ENCODE results near the gene VCPKMT. TPM values are rescaled to one million over a fixed set of nuclear protein-coding genes. Genes with fewer than 3 reads are reported as not detected.

Gene VCPKMT
- total RNA-seq, 2 experiments from 2014 or later: 30.4 to 32.4 TPM

GRCh38 chr14:50060871-50061663 lies 55.3 kb downstream of the VCPKMT start:
- no peaks in the 10 kb centered on the region for H3K9me3 Mint-ChIP-seq
- peak overlapping the region; percentile 89 to 94 for H3K27ac ChIP-seq (ENCODE audit: low read depth in 1 of 2, low read length in 2 of 2)
- no peak for ATAC-seq (ENCODE audit: poor library complexity)
- ChIA-PET POLR2A (interaction anchor here (0.6 to 6.1 kb wide), 36 partner anchors 9 to 736 kb away, joined by 3 to 155 read pairs (median 9); partner anchors contain the start of genes ARF6, KLHDC2, MGAT2 and NEMF), CTCF (interaction anchor here (0.7 to 6.1 kb wide), 16 partner anchors 16 to 213 kb away, joined by 3 to 33 read pairs (median 6); partner anchors contain the start of genes ARF6 and NEMF)
- DNase-seq: peak in 6 of 14 experiments; percentile 17 to 79 (median 57)
- H3K27me3 ChIP-seq (ENCODE audit: control insufficient read depth in 1 of 2, insufficient read depth in 2 of 2, low read length in 2 of 2): no peaks in the 10 kb centered on the region
- H3K36me3 ChIP-seq (ENCODE audit: insufficient read depth, low read length): no peaks in the 10 kb centered on the region
- H3K4me3 ChIP-seq (ENCODE audit: low read length): peak overlapping the region; percentile 48
- peak overlapping the region; percentile 70 for H3K4me3 Mint-ChIP-seq
- H3K4me1 ChIP-seq (ENCODE audit: insufficient read depth, low read length): peaks cover 73% of the 10 kb centered on the region
- TF ChIP-seq, protein P1, sequence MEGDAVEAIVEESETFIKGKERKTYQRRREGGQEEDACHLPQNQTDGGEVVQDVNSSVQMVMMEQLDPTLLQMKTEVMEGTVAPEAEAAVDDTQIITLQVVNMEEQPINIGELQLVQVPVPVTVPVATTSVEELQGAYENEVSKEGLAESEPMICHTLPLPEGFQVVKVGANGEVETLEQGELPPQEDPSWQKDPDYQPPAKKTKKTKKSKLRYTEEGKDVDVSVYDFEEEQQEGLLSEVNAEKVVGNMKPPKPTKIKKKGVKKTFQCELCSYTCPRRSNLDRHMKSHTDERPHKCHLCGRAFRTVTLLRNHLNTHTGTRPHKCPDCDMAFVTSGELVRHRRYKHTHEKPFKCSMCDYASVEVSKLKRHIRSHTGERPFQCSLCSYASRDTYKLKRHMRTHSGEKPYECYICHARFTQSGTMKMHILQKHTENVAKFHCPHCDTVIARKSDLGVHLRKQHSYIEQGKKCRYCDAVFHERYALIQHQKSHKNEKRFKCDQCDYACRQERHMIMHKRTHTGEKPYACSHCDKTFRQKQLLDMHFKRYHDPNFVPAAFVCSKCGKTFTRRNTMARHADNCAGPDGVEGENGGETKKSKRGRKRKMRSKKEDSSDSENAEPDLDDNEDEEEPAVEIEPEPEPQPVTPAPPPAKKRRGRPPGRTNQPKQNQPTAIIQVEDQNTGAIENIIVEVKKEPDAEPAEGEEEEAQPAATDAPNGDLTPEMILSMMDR (IDR thresholded peaks at IDR 0.05): no peak
- no peaks in the 10 kb centered on the region for H3K9me3 ChIP-seq (ENCODE audit: control insufficient read depth in 1 of 2, insufficient read depth in 1 of 2, low read length in 2 of 2)
- peaks cover 73% of the 10 kb centered on the region for H3K4me1 Mint-ChIP-seq (ENCODE audit: low read depth)
- intact Hi-C loops (cut with DNase I, micrococcal nuclease): loop anchor here (2.0 to 5.0 kb wide), 4 partner anchors 16 to 194 kb away; partner anchors contain the start of gene ARF6 (in 1 of the 2)
- H3K27me3 Mint-ChIP-seq: no peaks in the 10 kb centered on the region
- peak overlapping the region; percentile 91 for H3K27ac Mint-ChIP-seq
- H3K36me3 Mint-ChIP-seq (ENCODE audit: low read depth): no peaks in the 10 kb centered on the region

GRCh38 chr14:50059763-50060616 lies 56.4 kb downstream of the VCPKMT start:
- Histone ChIP-seq H3K27ac (ENCODE audit: low read depth in 1 of 2, low read length in 2 of 2) (peak overlapping the region; percentile 89 to 94), H3K9me3 (ENCODE audit: control insufficient read depth in 1 of 2, insufficient read depth in 1 of 2, low read length in 2 of 2) (no peaks in the 10 kb centered on the region), H3K4me1 (ENCODE audit: insufficient read depth, low read length) (peaks cover 63% of the 10 kb centered on the region), H3K4me3 (ENCODE audit: low read length) (no peak overlapping the region), H3K36me3 (ENCODE audit: insufficient read depth, low read length) (no peaks in the 10 kb centered on the region), H3K27me3 (ENCODE audit: control insufficient read depth in 1 of 2, insufficient read depth in 2 of 2, low read length in 2 of 2) (no peaks in the 10 kb centered on the region)
- POLR2A ChIA-PET: interaction anchor here (1.1 to 6.1 kb wide), 5 partner anchors 22 to 197 kb away, joined by 3 to 109 read pairs (median 14); no protein-coding TSS in a partner anchor
- TF ChIP-seq, protein P1 (IDR thresholded peaks at IDR 0.05): no peak
- Mint-ChIP-seq H3K27me3 (no peaks in the 10 kb centered on the region), H3K4me1 (ENCODE audit: low read depth) (peaks cover 65% of the 10 kb centered on the region), H3K9me3 (no peaks in the 10 kb centered on the region), H3K36me3 (ENCODE audit: low read depth) (no peaks in the 10 kb centered on the region), H3K4me3 (peak overlapping the region; percentile 5), H3K27ac (peak overlapping the region; percentile 91)
- intact Hi-C loops (cut with DNase I, micrococcal nuclease): loop anchor here (2.0 to 5.0 kb wide), 4 partner anchors 15 to 193 kb away; partner anchors contain the start of gene ARF6 (in 1 of the 2)
- DNase-seq (no peak), ATAC-seq (ENCODE audit: poor library complexity) (no peak)
- CTCF ChIA-PET: interaction anchor here (0.8 to 6.1 kb wide), 7 partner anchors 22 to 206 kb away, joined by 3 to 33 read pairs (median 3); no protein-coding TSS in a partner anchor

Other genes with a start within 250 kb of the VCPKMT start
- gene ARF6, start 223.5 kb downstream of the VCPKMT start, total RNA-seq: 10 to 100 TPM; 67.2 to 69.7 TPM
- gene SOS2, start 115.0 kb upstream of the VCPKMT start, total RNA-seq: 10 to 100 TPM; 53.8 to 56.7 TPM
- gene L2HGDH, start 195.7 kb upstream of the VCPKMT start, total RNA-seq: 1 to 10 TPM; 1.7 to 3.1 TPM
- gene DMAC2L, start 195.8 kb upstream of the VCPKMT start, total RNA-seq: 10 to 100 TPM; 10.8 to 13.4 TPM

Data from CD4-positive, alpha-beta T cell (primary cell).